Measurements from ENCODE around the gene PTGES.

The PTGES gene

GRCh38 chr9:129703667-129704355, 49.0 kb downstream of the PTGES start:
- no peak overlapping the region for H3K4me3 ChIP-seq (ENCODE audit: low read length)
- DNase-seq (ENCODE audit: low read depth), result no peak
- no peak for TF ChIP-seq CTCF (conservative IDR thresholded peaks at IDR 0.05; ENCODE audit: low read depth, low read length)

GRCh38 chr9:129702589-129703520, 50.0 kb downstream of the PTGES start:
- TF ChIP-seq CTCF (conservative IDR thresholded peaks at IDR 0.05; ENCODE audit: low read depth, low read length), result no peak
- H3K4me3 ChIP-seq (ENCODE audit: low read length), result no peak overlapping the region
- DNase-seq (ENCODE audit: low read depth), result no peak

- H3K4me3 ChIP-seq (ENCODE audit: low read length), result no peak overlapping the region
- no peak for DNase-seq (ENCODE audit: low read depth)
- no peak for TF ChIP-seq CTCF (conservative IDR thresholded peaks at IDR 0.05; ENCODE audit: low read depth, low read length)
Measured at GRCh38 chr9:129701549-129701948, 51.3 kb downstream of the PTGES start.

DNA sequence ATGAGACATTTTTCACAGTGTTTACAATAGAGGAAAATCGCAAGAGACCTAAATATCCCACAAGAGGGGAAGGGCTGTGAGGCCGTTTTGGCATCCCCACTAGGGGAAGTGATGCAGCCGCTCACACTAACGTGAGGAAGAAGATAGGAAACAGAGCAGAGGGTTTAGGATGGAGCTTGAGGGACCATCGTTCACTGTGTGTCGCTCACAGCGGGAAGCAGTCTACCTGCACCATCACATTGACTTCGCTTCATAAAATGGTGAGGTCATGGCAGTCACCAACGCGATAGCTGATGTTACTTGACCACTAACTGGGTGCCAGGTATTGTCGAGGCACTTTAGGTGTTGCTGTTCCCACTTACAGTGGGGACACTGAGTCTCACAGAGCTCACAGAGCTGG, 51.8 kb downstream of the PTGES start:
- no peak for DNase-seq (ENCODE audit: low read depth)
- no peak overlapping the region for H3K4me3 ChIP-seq (ENCODE audit: low read length)
- no peak for TF ChIP-seq CTCF (conservative IDR thresholded peaks at IDR 0.05; ENCODE audit: low read depth, low read length)

DNA sequence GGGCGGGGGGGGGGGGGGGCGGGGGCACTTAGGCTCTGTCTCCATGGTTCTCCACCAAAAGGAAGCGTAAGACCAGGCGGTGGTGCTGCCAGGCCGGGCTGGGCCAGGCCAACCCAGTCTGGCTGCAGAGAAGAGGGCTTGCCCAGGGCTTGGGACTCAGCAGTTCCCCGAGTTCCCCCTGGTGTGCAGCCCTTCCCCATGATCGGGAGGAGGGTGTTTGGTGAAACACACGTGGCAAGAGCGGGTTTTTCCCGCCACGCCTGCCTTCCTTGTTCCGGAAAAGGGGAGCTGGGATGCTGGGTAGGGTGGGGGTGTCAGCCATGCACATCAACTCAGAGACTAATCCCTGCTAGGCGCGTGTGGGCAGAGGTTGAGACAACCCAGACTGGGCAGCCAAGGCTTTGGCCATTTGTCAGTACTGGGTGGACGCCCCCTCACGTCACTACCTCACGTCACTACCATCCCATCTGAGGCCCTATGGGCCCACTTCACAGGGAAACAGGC, 54.5 kb downstream of the PTGES start:
- DNase-seq (ENCODE audit: low read depth), result no peak
- no peak overlapping the region for H3K4me3 ChIP-seq (ENCODE audit: low read length)
- no peak for TF ChIP-seq CTCF (conservative IDR thresholded peaks at IDR 0.05; ENCODE audit: low read depth, low read length)

GRCh38 chr9:129697656-129698253, 55.1 kb downstream of the PTGES start:
- DNase-seq (ENCODE audit: low read depth), result no peak
- H3K4me3 ChIP-seq (ENCODE audit: low read length), result peak overlapping the region; percentile 31
- no peak for TF ChIP-seq CTCF (conservative IDR thresholded peaks at IDR 0.05; ENCODE audit: low read depth, low read length)
